IMR-90 (cell line): Measurements from ENCODE around the gene FMN1. TPM values are rescaled to one million over a fixed set of nuclear protein-coding genes. Genes with fewer than 3 reads are reported as not detected.
A peak's percentile ranks its signal among the peaks of the same experiment; 100 is the strongest.

Experiments
- ATAC-seq: fragments of 200-7000 bp; cut with Tn5 transposase; 2 replicates; pipeline ENCODE4 v1.9.1; 2020; ENCODE audit warnings: low read depth, mild to moderate bottlenecking, moderate library complexity
- BruUV-seq: library from RNA; stranded (reverse); fragments of 400-500 nt; replicated peaks from 2 replicates; lab custom pipeline; 2021; lab: Mats Ljungman, UMichigan
- CTCF ChIA-PET: fragments of 300-600 bp; formaldehyde crosslinking; extraction: SDS; loops from one replicate; lab custom pipeline; 2021; ENCODE audit warnings: antibody characterized with exemption; lab: Yijun Ruan, JAX
- POLR2A ChIA-PET: fragments of 300-600 bp; sonication (Branson Sonifier 250); formaldehyde crosslinking; loops from one replicate; lab custom pipeline; 2022; ENCODE audit warnings: antibody characterized with exemption; ENCODE audit not compliant: unreplicated experiment; lab: Charles Lee
- DNase-seq: peaks from one replicate; pipeline ENCODE4 v3.0.0; 2013
- H2AFZ ChIP-seq: replicated peaks from 2 replicates; pipeline ENCODE3; 2013; ENCODE audit warnings: low read length, mild to moderate bottlenecking; ENCODE audit not compliant: poor library complexity
- H2AK5ac ChIP-seq: 2 replicates; pipeline ENCODE4 v1.6.1; 2013; ENCODE audit warnings: low read depth, low read length, inconsistent platforms
- H2AK9ac ChIP-seq: replicated peaks from 2 replicates; pipeline ENCODE3; 2013; ENCODE audit warnings: mild to moderate bottlenecking, low read depth, low read length, moderate library complexity; ENCODE audit not compliant: poor library complexity
- H2BK120ac ChIP-seq: 2 replicates; pipeline ENCODE4 v1.6.1; 2013; ENCODE audit warnings: low read depth, low read length, inconsistent platforms
- H2BK15ac ChIP-seq: 3 replicates; pipeline ENCODE4 v1.6.1; 2013; ENCODE audit warnings: low read depth, low read length, inconsistent platforms
- H2BK20ac ChIP-seq: 2 replicates; pipeline ENCODE4 v1.6.1; 2013; ENCODE audit warnings: low read depth, mild to moderate bottlenecking, inconsistent platforms, low read length, moderate library complexity
- H2BK5ac ChIP-seq: 2 replicates; pipeline ENCODE4 v1.6.1; 2013; ENCODE audit warnings: mild to moderate bottlenecking, low read depth, low read length, inconsistent platforms; ENCODE audit not compliant: poor library complexity, severe bottlenecking
- H3K14ac ChIP-seq: replicated peaks from 2 replicates; pipeline ENCODE4 v1.6.1; 2013; ENCODE audit warnings: low read depth, low read length, inconsistent platforms
- H3K18ac ChIP-seq: 2 replicates; pipeline ENCODE4 v1.6.1; 2013; ENCODE audit warnings: low read depth, low read length, control low read depth
- H3K23ac ChIP-seq: 2 replicates; pipeline ENCODE4 v1.6.1; 2013; ENCODE audit warnings: low read depth, low read length, inconsistent platforms
- H3K27ac ChIP-seq: 2 replicates; pipeline ENCODE4 v1.5.1; 2013; ENCODE audit warnings: mild to moderate bottlenecking, control low read depth, low read length; ENCODE audit not compliant: insufficient read depth
- H3K27me3 ChIP-seq: 2 replicates; pipeline ENCODE4 v1.6.1; 2013; ENCODE audit warnings: low read length; ENCODE audit not compliant: control insufficient read depth, insufficient read depth
- H3K36me3 ChIP-seq: 2 replicates; pipeline ENCODE4 v1.6.1; 2013; ENCODE audit warnings: low read length, mixed read lengths; ENCODE audit not compliant: control insufficient read depth, insufficient read depth
- H3K4ac ChIP-seq: 2 replicates; pipeline ENCODE4 v1.6.1; 2013; ENCODE audit warnings: low read depth, low read length, inconsistent platforms
- H3K4me1 ChIP-seq: 2 replicates; pipeline ENCODE4 v1.6.1; 2013; ENCODE audit warnings: low read length, mixed read lengths; ENCODE audit not compliant: control insufficient read depth, insufficient read depth
- H3K4me2 ChIP-seq: 2 replicates; pipeline ENCODE4 v1.6.1; 2013; ENCODE audit warnings: low read depth, mild to moderate bottlenecking, control low read depth, low read length, moderate library complexity
- H3K4me3 ChIP-seq: 2 replicates; pipeline ENCODE4 v1.5.1; 2013; ENCODE audit warnings: low read depth, mild to moderate bottlenecking, control low read depth, low read length, moderate library complexity; ENCODE audit not compliant: insufficient read depth
- H3K56ac ChIP-seq: 2 replicates; pipeline ENCODE4 v1.6.1; 2013; ENCODE audit warnings: low read length, inconsistent platforms; ENCODE audit not compliant: insufficient read depth; ENCODE audit errors: extremely low read depth
- H3K79me1 ChIP-seq, 2 experiments: 2 replicates each; pipeline ENCODE4 v1.6.1; 2013; ENCODE audit warnings: low read length in 2 of 2, inconsistent platforms in 1 of 2, low read depth in 1 of 2
- H3K9ac ChIP-seq: 2 replicates; pipeline ENCODE4 v1.6.1; 2013; ENCODE audit warnings: low read depth, low read length, control low read depth
- H3K9me1 ChIP-seq: 2 replicates; pipeline ENCODE4 v1.6.1; 2013; ENCODE audit warnings: low read length, inconsistent platforms; ENCODE audit not compliant: insufficient read depth
- H3K9me3 ChIP-seq: 2 replicates; pipeline ENCODE4 v1.6.1; 2013; ENCODE audit warnings: low read length; ENCODE audit not compliant: control insufficient read depth, insufficient read depth
- H4K20me1 ChIP-seq: 2 replicates; pipeline ENCODE4 v1.6.1; 2013; ENCODE audit warnings: low read length, inconsistent platforms; ENCODE audit not compliant: insufficient read depth
- H4K5ac ChIP-seq: 2 replicates; pipeline ENCODE4 v1.6.1; 2013; ENCODE audit warnings: mild to moderate bottlenecking, low read depth, low read length, control low read depth
- H4K8ac ChIP-seq, 2 experiments: 2 replicates each; pipeline ENCODE4 v1.6.1; 2013; ENCODE audit warnings: low read depth in 2 of 2, low read length in 2 of 2, control low read depth in 1 of 2, inconsistent platforms in 1 of 2
- H4K91ac ChIP-seq: 2 replicates; pipeline ENCODE4 v1.6.1; 2013; ENCODE audit warnings: low read depth, low read length, inconsistent platforms; ENCODE audit not compliant: insufficient read depth
- BHLHE40 ChIP-seq: fragments of 150-350 bp; IDR thresholded peaks from 2 replicates; pipeline ENCODE4 v1.6.1; 2016; ENCODE audit warnings: mild to moderate bottlenecking, low read depth, low read length
- CEBPB ChIP-seq: IDR thresholded peaks from 2 replicates; pipeline ENCODE4 v1.6.1; 2012; ENCODE audit warnings: low read depth, low read length, improper control_type of control experiment
- FOS ChIP-seq: fragments of 150-350 bp; IDR thresholded peaks from 2 replicates; pipeline ENCODE4 v1.6.1; 2016; ENCODE audit warnings: low read depth, low read length
- MAFK ChIP-seq: IDR thresholded peaks from 2 replicates; pipeline ENCODE4 v1.6.1; 2012; ENCODE audit warnings: low read depth, low read length, improper control_type of control experiment
- MAZ ChIP-seq: IDR thresholded peaks from 2 replicates; pipeline ENCODE4 v1.6.1; 2012; ENCODE audit warnings: low read depth, mild to moderate bottlenecking, low read length, improper control_type of control experiment, moderate library complexity, borderline replicate concordance
- MXI1 ChIP-seq: IDR thresholded peaks from 2 replicates; pipeline ENCODE4 v1.6.1; 2012; ENCODE audit warnings: low read depth, mild to moderate bottlenecking, low read length, moderate library complexity, borderline replicate concordance
- POLR2A ChIP-seq: IDR thresholded peaks from 2 replicates; pipeline ENCODE4 v1.6.1; 2012; ENCODE audit warnings: mild to moderate bottlenecking, low read depth, low read length
- RAD21 ChIP-seq: IDR thresholded peaks from 2 replicates; pipeline ENCODE4 v1.6.1; 2012; ENCODE audit warnings: low read length, improper control_type of control experiment
- RCOR1 ChIP-seq: IDR thresholded peaks from 2 replicates; pipeline ENCODE4 v1.6.1; 2012; ENCODE audit warnings: mild to moderate bottlenecking, low read length, improper control_type of control experiment; ENCODE audit not compliant: insufficient replicate concordance
- RFX5 ChIP-seq: IDR thresholded peaks from 2 replicates; pipeline ENCODE4 v1.8.0; 2012; ENCODE audit warnings: low read depth, mild to moderate bottlenecking, low read length, moderate library complexity
- WGBS, 2 experiments: methylation state at CpG; one replicate each; pipeline versions ENCODE4 v1.1.5 to v1.1.7; 2013; ENCODE audit warnings: missing lambda C conversion rate in 2 of 2; ENCODE audit not compliant: insufficient read length in 1 of 2; ENCODE audit errors: extremely low coverage in 2 of 2; 5-methylcytosine and 5-hydroxymethylcytosine counted together
- dilution Hi-C: fragments of 300-500 bp; cut with HindIII; formaldehyde crosslinking; loops from one replicate; pipeline ENCODE4 v1.14.3; 2018; ENCODE audit warnings: low sequenced_read_pairs; ENCODE audit not compliant: unreplicated experiment
- in situ Hi-C: fragments of 300-500 bp; cut with MboI; formaldehyde crosslinking; loops from 3 replicates; pipeline ENCODE4 v1.14.3; 2019; ENCODE audit warnings: low sequenced_read_pairs, inconsistent platforms, mixed read lengths
- intact Hi-C: fragments of 100-400 bp; cut with micrococcal nuclease; formaldehyde crosslinking; loops from 2 replicates; pipeline ENCODE4 v1.10.0; 2022
- polyA plus RNA-seq, 3 experiments: library from polyadenylated mRNA; depleted of rRNA; stranded (reverse); fragments of >200 nt; gene quantifications; 2 replicates each; pipeline ENCODE4 v1.2.3, GENCODE V29; 2012; ENCODE audit warnings: low replicate concordance in 1 of 3
- total RNA-seq: library from RNA; depleted of rRNA; stranded (reverse); fragments of >200 nt; gene quantifications from 2 replicates; pipeline ENCODE4 v1.2.3, GENCODE V29; 2012
- TF ChIP-seq, protein P1 (sequence below): fragments of 150-350 bp; IDR thresholded peaks from 2 replicates; pipeline ENCODE4 v1.6.1; 2016; ENCODE audit warnings: low read depth, mild to moderate bottlenecking, low read length, moderate library complexity, borderline replicate concordance
- TF ChIP-seq, protein P2 (sequence below): fragments of 150-350 bp; IDR thresholded peaks from 2 replicates; pipeline ENCODE4 v1.6.1; 2017; ENCODE audit warnings: mild to moderate bottlenecking, antibody characterized with exemption, low read length, low read depth

The FMN1 gene
- total and polyA plus RNA-seq, 2 of the 4 experiments (the other 2 are of a cell fraction): 7.3 to 17.6 TPM

GRCh38 chr15:32733281-32733680, 461.2 kb downstream of the FMN1 start:
- TF ChIP-seq RFX5 (no peak), MXI1 (no peak), BHLHE40 (no peak), POLR2A (no peak), MAZ (no peak), FOS (no peak), RAD21 (no peak), MAFK (no peak), RCOR1 (no peak), CEBPB (no peak)
- TF ChIP-seq, protein P1, sequence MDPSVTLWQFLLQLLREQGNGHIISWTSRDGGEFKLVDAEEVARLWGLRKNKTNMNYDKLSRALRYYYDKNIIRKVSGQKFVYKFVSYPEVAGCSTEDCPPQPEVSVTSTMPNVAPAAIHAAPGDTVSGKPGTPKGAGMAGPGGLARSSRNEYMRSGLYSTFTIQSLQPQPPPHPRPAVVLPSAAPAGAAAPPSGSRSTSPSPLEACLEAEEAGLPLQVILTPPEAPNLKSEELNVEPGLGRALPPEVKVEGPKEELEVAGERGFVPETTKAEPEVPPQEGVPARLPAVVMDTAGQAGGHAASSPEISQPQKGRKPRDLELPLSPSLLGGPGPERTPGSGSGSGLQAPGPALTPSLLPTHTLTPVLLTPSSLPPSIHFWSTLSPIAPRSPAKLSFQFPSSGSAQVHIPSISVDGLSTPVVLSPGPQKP: no peak
- TF ChIP-seq, protein P2, sequence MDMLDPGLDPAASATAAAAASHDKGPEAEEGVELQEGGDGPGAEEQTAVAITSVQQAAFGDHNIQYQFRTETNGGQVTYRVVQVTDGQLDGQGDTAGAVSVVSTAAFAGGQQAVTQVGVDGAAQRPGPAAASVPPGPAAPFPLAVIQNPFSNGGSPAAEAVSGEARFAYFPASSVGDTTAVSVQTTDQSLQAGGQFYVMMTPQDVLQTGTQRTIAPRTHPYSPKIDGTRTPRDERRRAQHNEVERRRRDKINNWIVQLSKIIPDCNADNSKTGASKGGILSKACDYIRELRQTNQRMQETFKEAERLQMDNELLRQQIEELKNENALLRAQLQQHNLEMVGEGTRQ: no peak
- no peak overlapping the region for H3K4me2 ChIP-seq
- H2BK15ac ChIP-seq: no peak overlapping the region
- H3K56ac ChIP-seq: no peak overlapping the region
- H3K4me3 ChIP-seq: no peak overlapping the region
- no peaks in the 10 kb centered on the region for H3K27me3 ChIP-seq
- H3K27ac ChIP-seq: no peak overlapping the region; the same call in 1 of the 2 replicates
- in situ Hi-C loops (no loop called here), intact Hi-C loops (no loop called here), dilution Hi-C loops (no loop called here)
- no peak overlapping the region for H2AFZ ChIP-seq
- no peak overlapping the region for H4K91ac ChIP-seq
- no peak overlapping the region; the same call in 1 of the 2 replicates for H3K18ac ChIP-seq
- no peaks in the 10 kb centered on the region for H3K9me3 ChIP-seq
- H2BK20ac ChIP-seq: no peak overlapping the region
- no peak overlapping the region for H4K5ac ChIP-seq
- peaks cover 59% of the 10 kb centered on the region for H3K36me3 ChIP-seq
- H2BK120ac ChIP-seq: no peak overlapping the region
- H4K20me1 ChIP-seq: peaks cover 66% of the 10 kb centered on the region
- ChIA-PET CTCF (no interaction called here), POLR2A (no interaction called here)
- WGBS, 2 experiments: no CpG with 5 or more reads among the region's 3 CpGs
- no peak overlapping the region for H3K14ac ChIP-seq
- H3K23ac ChIP-seq: no peak overlapping the region
- H3K4me1 ChIP-seq: peaks cover 5% of the 10 kb centered on the region
- H3K9me1 ChIP-seq: peaks cover 17% of the 10 kb centered on the region
- ATAC-seq (no peak), DNase-seq (no peak)
- no peak overlapping the region for H3K4ac ChIP-seq
- peaks cover 27 to 48% of the 10 kb centered on the region in 2 experiments for H3K79me1 ChIP-seq
- H3K9ac ChIP-seq: no peak overlapping the region
- H2AK9ac ChIP-seq: no peak overlapping the region
- peak overlapping the region in 1 of 2 experiments; percentile 42; a peak in 1 of 4 replicates for H4K8ac ChIP-seq
- H2AK5ac ChIP-seq: no peak overlapping the region
- TSS peak; percentile 55 for BruUV-seq
- H2BK5ac ChIP-seq: peak overlapping the region; percentile 58
